ENCODE measurements around the gene FAM200C. TPM values are rescaled to one million over a fixed set of nuclear protein-coding genes. Genes with fewer than 3 reads are reported as not detected.

Gene FAM200C
- total RNA-seq, 1 donor from 2014 or later, result 6.5 TPM

GRCh38 chr5:160432196-160432595 is 32.3 kb upstream of the FAM200C start:
- peaks cover 7% of the 10 kb centered on the region for H3K4me1 Mint-ChIP-seq (ENCODE audit: low read depth)
- H3K9me3 Mint-ChIP-seq (ENCODE audit: low read depth), result no peaks in the 10 kb centered on the region
- H3K27me3 Mint-ChIP-seq, result peaks cover 7% of the 10 kb centered on the region
- TF ChIP-seq CTCF (IDR thresholded peaks at IDR 0.05; ENCODE audit: unreplicated experiment), result no peak
- no peak overlapping the region for H3K4me3 Mint-ChIP-seq (ENCODE audit: low read depth)
- DNase-seq (ENCODE audit: low spot score, unreplicated experiment), result no peak
- H3K36me3 Mint-ChIP-seq (ENCODE audit: insufficient read depth), result peaks cover 5% of the 10 kb centered on the region
- H3K27ac Mint-ChIP-seq, result no peak overlapping the region

GRCh38 chr5:160427607-160428006 is 27.8 kb upstream of the FAM200C start:
- DNase-seq (ENCODE audit: low spot score, unreplicated experiment), result no peak
- Mint-ChIP-seq H3K27me3 (no peaks in the 10 kb centered on the region), H3K4me1 (ENCODE audit: low read depth) (peaks cover 10% of the 10 kb centered on the region), H3K27ac (no peak overlapping the region), H3K9me3 (ENCODE audit: low read depth) (no peaks in the 10 kb centered on the region), H3K36me3 (ENCODE audit: insufficient read depth) (peaks cover 5% of the 10 kb centered on the region), H3K4me3 (ENCODE audit: low read depth) (no peak overlapping the region)
- no peak for TF ChIP-seq CTCF (IDR thresholded peaks at IDR 0.05; ENCODE audit: unreplicated experiment)

- Mint-ChIP-seq H3K4me1 (ENCODE audit: low read depth) (peaks cover 27% of the 10 kb centered on the region), H3K36me3 (ENCODE audit: insufficient read depth) (peaks cover 2% of the 10 kb centered on the region), H3K4me3 (ENCODE audit: low read depth) (peak overlapping the region; percentile 91), H3K9me3 (ENCODE audit: low read depth) (no peaks in the 10 kb centered on the region), H3K27ac (no peak overlapping the region), H3K27me3 (no peaks in the 10 kb centered on the region)
- no peak for DNase-seq (ENCODE audit: low spot score, unreplicated experiment)
- TF ChIP-seq CTCF (IDR thresholded peaks at IDR 0.05; ENCODE audit: unreplicated experiment), result no peak
These were observed 23.2 kb upstream of the FAM200C start for GRCh38 chr5:160423099-160423498.

GRCh38 chr5:160421625-160422258 is 21.9 kb upstream of the FAM200C start, which contains the start of gene PTTG1:
PTTG1 (plus strand) TSS chr5:160421855; CDS start chr5:160422313, 458 bp downstream.
- TF ChIP-seq CTCF (IDR thresholded peaks at IDR 0.05; ENCODE audit: unreplicated experiment), result no peak
- H3K4me3 Mint-ChIP-seq (ENCODE audit: low read depth), result peak within 1 kb of the TSS; percentile 91
- peaks cover 32% of the 10 kb centered on the region for H3K4me1 Mint-ChIP-seq (ENCODE audit: low read depth)
- H3K36me3 Mint-ChIP-seq (ENCODE audit: insufficient read depth), result peaks cover 2% of the 10 kb centered on the region
- peak within 1 kb of the TSS; percentile 39 for H3K27ac Mint-ChIP-seq
- DNase-seq (ENCODE audit: low spot score, unreplicated experiment), result peak; percentile 86
- no peaks in the 10 kb centered on the region for H3K27me3 Mint-ChIP-seq
- H3K9me3 Mint-ChIP-seq (ENCODE audit: low read depth), result no peaks in the 10 kb centered on the region

GRCh38 chr5:160420331-160420610 is 20.4 kb upstream of the FAM200C start:
- no peaks in the 10 kb centered on the region for H3K27me3 Mint-ChIP-seq
- no peak for TF ChIP-seq CTCF (IDR thresholded peaks at IDR 0.05; ENCODE audit: unreplicated experiment)
- no peak for DNase-seq (ENCODE audit: low spot score, unreplicated experiment)
- no peak overlapping the region for H3K27ac Mint-ChIP-seq
- peaks cover 2% of the 10 kb centered on the region for H3K36me3 Mint-ChIP-seq (ENCODE audit: insufficient read depth)
- H3K9me3 Mint-ChIP-seq (ENCODE audit: low read depth), result no peaks in the 10 kb centered on the region
- peak overlapping the region; percentile 99 for H3K4me3 Mint-ChIP-seq (ENCODE audit: low read depth)
- peaks cover 32% of the 10 kb centered on the region for H3K4me1 Mint-ChIP-seq (ENCODE audit: low read depth)
